Peyer's patch (tissue), 4 donors: ENCODE data around the gene PLPP6.

Experiments used
- POLR2A ChIP-seq, 2 donors: fragments of 450-650 bp; IDR thresholded peaks; one replicate each; pipeline ENCODE4 v1.5.1; 2017; ENCODE audit warnings: antibody characterized with exemption in 2 of 2, mild to moderate bottlenecking in 2 of 2, moderate library complexity in 2 of 2
- TF ChIP-seq, protein P1 (sequence below), 6 experiments: fragments of 450-650 bp in 4 of 6; fragments of 200-600 bp in 2 of 6; sonication (generic) in 1 of 6; IDR thresholded peaks; one replicate each; pipeline ENCODE4 v1.5.1; 2017 to 2019; ENCODE audit warnings: antibody characterized with exemption in 6 of 6, mild to moderate bottlenecking in 3 of 6, moderate library complexity in 1 of 6

DNA sequence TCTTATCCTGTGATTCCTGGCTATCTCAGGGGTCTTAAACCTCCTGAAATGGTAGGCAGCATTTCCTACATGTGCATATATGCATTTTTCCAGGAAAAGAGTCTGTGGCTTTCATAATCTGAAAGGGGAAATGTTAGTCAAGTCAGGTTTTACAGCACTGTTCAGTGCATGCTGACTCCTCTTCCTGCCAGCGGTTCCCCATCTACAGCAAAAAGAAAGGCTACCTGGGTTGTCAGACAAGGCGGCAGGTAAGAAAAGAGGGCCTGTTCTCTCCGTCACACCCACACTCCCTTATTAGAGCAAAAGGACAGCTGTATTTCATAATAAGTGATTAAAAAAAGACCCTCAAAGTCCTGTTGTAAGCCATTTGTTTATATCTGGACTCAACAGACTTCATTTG is 8.5 kb downstream of the PLPP6 start:
- TF ChIP-seq, protein P1, sequence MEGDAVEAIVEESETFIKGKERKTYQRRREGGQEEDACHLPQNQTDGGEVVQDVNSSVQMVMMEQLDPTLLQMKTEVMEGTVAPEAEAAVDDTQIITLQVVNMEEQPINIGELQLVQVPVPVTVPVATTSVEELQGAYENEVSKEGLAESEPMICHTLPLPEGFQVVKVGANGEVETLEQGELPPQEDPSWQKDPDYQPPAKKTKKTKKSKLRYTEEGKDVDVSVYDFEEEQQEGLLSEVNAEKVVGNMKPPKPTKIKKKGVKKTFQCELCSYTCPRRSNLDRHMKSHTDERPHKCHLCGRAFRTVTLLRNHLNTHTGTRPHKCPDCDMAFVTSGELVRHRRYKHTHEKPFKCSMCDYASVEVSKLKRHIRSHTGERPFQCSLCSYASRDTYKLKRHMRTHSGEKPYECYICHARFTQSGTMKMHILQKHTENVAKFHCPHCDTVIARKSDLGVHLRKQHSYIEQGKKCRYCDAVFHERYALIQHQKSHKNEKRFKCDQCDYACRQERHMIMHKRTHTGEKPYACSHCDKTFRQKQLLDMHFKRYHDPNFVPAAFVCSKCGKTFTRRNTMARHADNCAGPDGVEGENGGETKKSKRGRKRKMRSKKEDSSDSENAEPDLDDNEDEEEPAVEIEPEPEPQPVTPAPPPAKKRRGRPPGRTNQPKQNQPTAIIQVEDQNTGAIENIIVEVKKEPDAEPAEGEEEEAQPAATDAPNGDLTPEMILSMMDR (IDR thresholded peaks at IDR 0.05), result no peak
- no peak for TF ChIP-seq POLR2A (IDR thresholded peaks at IDR 0.05)
